Mucosa of descending colon (tissue), 3 donors: ENCODE data around the gene GLCE. TPM values are rescaled to one million over a fixed set of nuclear protein-coding genes. Genes with fewer than 3 reads are reported as not detected.
A peak's percentile ranks its signal among the peaks of the same experiment; 100 is the strongest.

Experiments used
- ATAC-seq: fragments of 200-7000 bp; cut with Tn5 transposase; one replicate; pipeline ENCODE4 v1.9.1; 2020; ENCODE audit warnings: mild to moderate bottlenecking, moderate library complexity
- DNase-seq, 3 donors: peaks; one replicate each; pipeline ENCODE4 v3.0.0-alpha.2; 2020
- H3K36me3 ChIP-seq: fragments of 200-600 bp; one replicate; pipeline ENCODE4 v1.8.0; 2021; ENCODE audit warnings: low read depth, mild to moderate bottlenecking
- H3K4me1 ChIP-seq: fragments of 200-600 bp; one replicate; pipeline ENCODE4 v1.8.0; 2021; ENCODE audit warnings: low read depth, mild to moderate bottlenecking
- H3K4me3 ChIP-seq: fragments of 200-600 bp; one replicate; pipeline ENCODE4 v1.8.0; 2021; ENCODE audit warnings: mild to moderate bottlenecking
- H3K9me3 ChIP-seq: fragments of 200-600 bp; one replicate; pipeline ENCODE4 v1.8.0; 2021; ENCODE audit warnings: mild to moderate bottlenecking
- CTCF ChIP-seq: fragments of 200-600 bp; IDR thresholded peaks from one replicate; pipeline ENCODE4 v1.8.0; 2022; ENCODE audit warnings: antibody characterized with exemption, mild to moderate bottlenecking
- intact Hi-C, 2 donors: fragments of 100-400 bp; cut with DNase I in 1 of 2; cut with micrococcal nuclease in 1 of 2; formaldehyde crosslinking; loops; one replicate each; pipeline versions ENCODE4 v1.11.0 to v1.11.1; 2022; cut with DNase I, micrococcal nuclease
- total RNA-seq, 3 donors: library from RNA; stranded (reverse); fragmentation: NEBNext Ultra II Directional in 2 of 3; extraction: Animal tissue kit (Norgen Biotek cat#: 25700) in 2 of 3; gene quantifications; one replicate each; pipeline versions ENCODE4 v1.2.1 to v1.2.4, GENCODE V29; 2021 to 2023
- donor health status: DM: no; HTN: no; CAD: no; lungs with moderate emphysema.
- donor health status: DM: no; HTN: no; CAD: no.
- donor health status: DM: no; HTN: yes; CAD: no.

The GLCE gene
- total RNA-seq, 3 donors from 2014 or later = 17.7 to 36.4 (median 32.3) TPM

GRCh38 chr15:69222002-69222474 lies 61.6 kb downstream of the GLCE start:
- ATAC-seq = peak; percentile 63
- no peaks in the 10 kb centered on the region for H3K9me3 ChIP-seq

GRCh38 chr15:69223083-69223813 lies 62.8 kb downstream of the GLCE start:
- ATAC-seq (no peak), DNase-seq (no peak)
- intact Hi-C loops = loop anchor here in 1 of 2 donors (10.0 kb wide), 2 partner anchors 58 to 168 kb away; partner anchors contain the start of gene GLCE
- Histone ChIP-seq H3K4me1 (peaks cover 25% of the 10 kb centered on the region), H3K9me3 (no peaks in the 10 kb centered on the region), H3K36me3 (no peaks in the 10 kb centered on the region), H3K4me3 (no peak overlapping the region)
- TF ChIP-seq CTCF = no peak

More at GRCh38 chr15:69222002-69222474, 61.6 kb downstream of the GLCE start:
- intact Hi-C loops = loop anchor here in 1 of 2 donors (10.0 kb wide), 2 partner anchors 57 to 167 kb away; partner anchors contain the start of gene GLCE
- peaks cover 27% of the 10 kb centered on the region for H3K4me1 ChIP-seq
- no peaks in the 10 kb centered on the region for H3K36me3 ChIP-seq
- no peak for TF ChIP-seq CTCF
- peak; percentile 36 to 55 (median 47) for DNase-seq
- H3K4me3 ChIP-seq = no peak overlapping the region

- peaks cover 25% of the 10 kb centered on the region for H3K4me1 ChIP-seq
- no peaks in the 10 kb centered on the region for H3K36me3 ChIP-seq
- ATAC-seq (peak; percentile 97), DNase-seq (peak; percentile 57 to 80 (median 60))
- no peaks in the 10 kb centered on the region for H3K9me3 ChIP-seq
- H3K4me3 ChIP-seq = no peak overlapping the region
- intact Hi-C loops = loop anchor here in 1 of 2 donors (10.0 kb wide), 2 partner anchors 60 to 170 kb away; partner anchors contain the start of gene GLCE
- no peak for TF ChIP-seq CTCF
Observed at GRCh38 chr15:69224383-69224782, 63.9 kb downstream of the GLCE start.

GRCh38 chr15:69225355-69226022 lies 65.1 kb downstream of the GLCE start:
- no peaks in the 10 kb centered on the region for H3K36me3 ChIP-seq
- TF ChIP-seq CTCF = no peak
- ATAC-seq (peak; percentile 56), DNase-seq (no peak)
- H3K9me3 ChIP-seq = no peaks in the 10 kb centered on the region
- no peak overlapping the region for H3K4me3 ChIP-seq
- intact Hi-C loops = loop anchor here in 1 of 2 donors (10.0 kb wide), 2 partner anchors 61 to 171 kb away; partner anchors contain the start of gene GLCE
- H3K4me1 ChIP-seq = peaks cover 25% of the 10 kb centered on the region

- TF ChIP-seq CTCF = no peak
- Histone ChIP-seq H3K4me1 (peaks cover 25% of the 10 kb centered on the region), H3K4me3 (no peak overlapping the region), H3K9me3 (no peaks in the 10 kb centered on the region), H3K36me3 (no peaks in the 10 kb centered on the region)
- intact Hi-C loops = loop anchor here in 1 of 2 donors (10.0 kb wide), 2 partner anchors 61 to 171 kb away; partner anchors contain the start of gene GLCE
- ATAC-seq (no peak), DNase-seq (no peak)
Observed at GRCh38 chr15:69226023-69226355, 65.6 kb downstream of the GLCE start.
